Breast epithelium (tissue), 3 donors: Measurements from ENCODE around the gene SF3A1.

Experiments used
- CTCF ChIP-seq, 3 donors: fragments of 450-650 bp; IDR thresholded peaks; one replicate each; pipeline ENCODE4 v1.5.1; 2016 to 2017; ENCODE audit warnings: antibody characterized with exemption in 3 of 3, mild to moderate bottlenecking in 3 of 3, moderate library complexity in 3 of 3
- POLR2A ChIP-seq: fragments of 450-650 bp; IDR thresholded peaks from one replicate; pipeline ENCODE4 v1.6.1; 2016; ENCODE audit warnings: antibody characterized with exemption, mild to moderate bottlenecking, moderate library complexity
- POLR2AphosphoS5 ChIP-seq, 3 donors: sonication (generic); formaldehyde crosslinking; IDR thresholded peaks; one replicate each; pipeline ENCODE4 v1.6.1; 2017; ENCODE audit warnings: antibody characterized with exemption in 3 of 3

GRCh38 chr22:30305519-30305905, 51.2 kb downstream of the SF3A1 start:
- TF ChIP-seq CTCF (IDR thresholded peaks at IDR 0.05), result no peak
- peak; percentile 19 for TF ChIP-seq POLR2A
- TF ChIP-seq POLR2AphosphoS5 (IDR thresholded peaks at IDR 0.05), result no peak
